Liver (tissue), 9 donors: ENCODE measurements around the gene TRIM33. TPM values are rescaled to one million over a fixed set of nuclear protein-coding genes. Genes with fewer than 3 reads are reported as not detected.

Experiments
- DNase-seq: peaks from one replicate; pipeline ENCODE4 v3.0.0-alpha.2; 2017; ENCODE audit warnings: low spot score
- H3K27ac ChIP-seq, 2 donors: one replicate each; pipeline ENCODE4 v1.7.0; 2013; ENCODE audit warnings: inconsistent platforms in 2 of 2, low read length in 2 of 2, control low read depth in 1 of 2, low read depth in 1 of 2, mild to moderate bottlenecking in 1 of 2
- H3K27me3 ChIP-seq, 4 donors: one replicate each; pipeline versions ENCODE4 v1.6.1 to v1.7.0; 2013; ENCODE audit warnings: low read length in 3 of 4, inconsistent platforms in 1 of 4, mild to moderate bottlenecking in 1 of 4, moderate library complexity in 1 of 4; ENCODE audit not compliant: control insufficient read depth in 4 of 4, insufficient read depth in 4 of 4
- H3K36me3 ChIP-seq, 4 donors: one replicate each; pipeline versions ENCODE4 v1.6.1 to v1.7.0; 2013; ENCODE audit warnings: low read length in 3 of 4, mild to moderate bottlenecking in 3 of 4, low read depth in 1 of 4, moderate library complexity in 1 of 4; ENCODE audit not compliant: control insufficient read depth in 4 of 4, insufficient read depth in 3 of 4
- H3K4me1 ChIP-seq, 4 donors: one replicate each; pipeline versions ENCODE4 v1.6.1 to v1.7.0; 2013; ENCODE audit warnings: low read length in 3 of 4, mild to moderate bottlenecking in 3 of 4, moderate library complexity in 1 of 4; ENCODE audit not compliant: control insufficient read depth in 4 of 4, insufficient read depth in 4 of 4
- H3K4me3 ChIP-seq, 3 donors: one replicate each; pipeline versions ENCODE4 v1.6.1 to v1.7.0; 2013; ENCODE audit warnings: low read length in 3 of 3, control low read depth in 1 of 3, low read depth in 1 of 3, mild to moderate bottlenecking in 1 of 3
- H3K9ac ChIP-seq, 2 donors: one replicate each; pipeline ENCODE4 v1.7.0; 2013; ENCODE audit warnings: low read length in 2 of 2, mild to moderate bottlenecking in 2 of 2, moderate library complexity in 2 of 2, control low read depth in 1 of 2, low read depth in 1 of 2
- H3K9me3 ChIP-seq, 4 donors: one replicate each; pipeline versions ENCODE4 v1.6.1 to v1.7.0; 2013; ENCODE audit warnings: low read length in 3 of 4; ENCODE audit not compliant: control insufficient read depth in 4 of 4
- EGR1 ChIP-seq, 2 donors: IDR thresholded peaks; 2 replicates each; pipeline ENCODE4 v1.6.1; 2016 to 2018; ENCODE audit warnings: antibody characterized with exemption in 2 of 2, low read depth in 2 of 2
- FOXA1 ChIP-seq: IDR thresholded peaks from 2 replicates; pipeline ENCODE4 v1.6.1; 2016; ENCODE audit warnings: antibody characterized with exemption
- FOXA2 ChIP-seq: IDR thresholded peaks from 2 replicates; pipeline ENCODE4 v1.6.1; 2016; ENCODE audit warnings: antibody characterized with exemption
- GABPA ChIP-seq, 2 donors: IDR thresholded peaks in 1 of 2; conservative IDR thresholded peaks in 1 of 2; 2 replicates each; pipeline ENCODE4 v1.6.1; 2016; ENCODE audit warnings: antibody characterized with exemption in 2 of 2, mild to moderate bottlenecking in 1 of 2, moderate library complexity in 1 of 2
- HNF4A ChIP-seq, 2 donors: conservative IDR thresholded peaks; 2 replicates each; pipeline ENCODE4 v1.6.1; 2016; ENCODE audit warnings: antibody characterized with exemption in 2 of 2, mild to moderate bottlenecking in 2 of 2
- HNF4G ChIP-seq: IDR thresholded peaks from 2 replicates; pipeline ENCODE4 v1.6.1; 2016; ENCODE audit warnings: antibody characterized with exemption
- JUND ChIP-seq, 2 donors: IDR thresholded peaks; 2 replicates each; pipeline ENCODE4 v1.6.1; 2016; ENCODE audit warnings: antibody characterized with exemption in 2 of 2
- NR2F2 ChIP-seq: IDR thresholded peaks from 2 replicates; pipeline ENCODE4 v1.6.1; 2016; ENCODE audit warnings: antibody characterized with exemption
- REST ChIP-seq: IDR thresholded peaks from 2 replicates; pipeline ENCODE4 v1.6.1; 2016; ENCODE audit warnings: antibody characterized with exemption, mild to moderate bottlenecking
- RXRA ChIP-seq, 2 donors: IDR thresholded peaks; 2 replicates each; pipeline ENCODE4 v1.6.1; 2017 to 2018; ENCODE audit warnings: antibody characterized with exemption in 2 of 2, mild to moderate bottlenecking in 1 of 2
- SP1 ChIP-seq: IDR thresholded peaks from 2 replicates; pipeline ENCODE4 v1.6.1; 2018; ENCODE audit warnings: antibody characterized with exemption, mild to moderate bottlenecking
- TAF1 ChIP-seq: conservative IDR thresholded peaks from 2 replicates; pipeline ENCODE4 v1.6.1; 2016; ENCODE audit warnings: antibody characterized with exemption, mild to moderate bottlenecking
- WGBS: extraction: QIAGEN DNeasy Blood & Tissue Kit; methylation state at CpG from one replicate; pipeline ENCODE4 v1.1.7; 2013; 5-methylcytosine and 5-hydroxymethylcytosine counted together
- polyA plus RNA-seq, 2 donors: library from polyadenylated mRNA; stranded (reverse) in 1 of 2; unstranded in 1 of 2; fragments of 200-250 nt in 1 of 2; fragments of >200 nt in 1 of 2; fragmentation: Nextera tagmentation in 1 of 2; extraction: Ambion mirVana in 1 of 2; gene quantifications; one replicate each; pipeline versions ENCODE4 v1.2.1 to v1.2.3, GENCODE V29; 2013 to 2015
- total RNA-seq, 2 donors: library from RNA; depleted of rRNA; stranded (reverse); fragments of >200 nt; gene quantifications; one replicate each; pipeline ENCODE4 v1.2.3, GENCODE V29; 2014
- TF ChIP-seq, protein P1 (sequence below): IDR thresholded peaks from 2 replicates; pipeline ENCODE4 v1.6.1; 2016; ENCODE audit warnings: antibody characterized with exemption
- TF ChIP-seq, protein P2 (sequence below): IDR thresholded peaks from 2 replicates; pipeline ENCODE4 v1.6.1; 2016; ENCODE audit warnings: antibody characterized with exemption
- TF ChIP-seq, protein P3 (sequence below): fragments of 150-350 bp; IDR thresholded peaks from 2 replicates; pipeline ENCODE4 v1.5.1; 2017; ENCODE audit warnings: improper control_type of control experiment, low read depth, low read length; ENCODE audit not compliant: missing input control
- TF ChIP-seq, protein P4 (sequence below): IDR thresholded peaks from 2 replicates; pipeline ENCODE4 v1.6.1; 2016; ENCODE audit warnings: antibody characterized with exemption
- donor health status: healthy.
- donor health status: healthy.
- donor health status: healthy.
- donor health status: healthy.
- donor health status: healthy.

Gene TRIM33
- total and polyA plus RNA-seq, 4 donors, result 4.5 to 30.5 (median 16.6) TPM

DNA sequence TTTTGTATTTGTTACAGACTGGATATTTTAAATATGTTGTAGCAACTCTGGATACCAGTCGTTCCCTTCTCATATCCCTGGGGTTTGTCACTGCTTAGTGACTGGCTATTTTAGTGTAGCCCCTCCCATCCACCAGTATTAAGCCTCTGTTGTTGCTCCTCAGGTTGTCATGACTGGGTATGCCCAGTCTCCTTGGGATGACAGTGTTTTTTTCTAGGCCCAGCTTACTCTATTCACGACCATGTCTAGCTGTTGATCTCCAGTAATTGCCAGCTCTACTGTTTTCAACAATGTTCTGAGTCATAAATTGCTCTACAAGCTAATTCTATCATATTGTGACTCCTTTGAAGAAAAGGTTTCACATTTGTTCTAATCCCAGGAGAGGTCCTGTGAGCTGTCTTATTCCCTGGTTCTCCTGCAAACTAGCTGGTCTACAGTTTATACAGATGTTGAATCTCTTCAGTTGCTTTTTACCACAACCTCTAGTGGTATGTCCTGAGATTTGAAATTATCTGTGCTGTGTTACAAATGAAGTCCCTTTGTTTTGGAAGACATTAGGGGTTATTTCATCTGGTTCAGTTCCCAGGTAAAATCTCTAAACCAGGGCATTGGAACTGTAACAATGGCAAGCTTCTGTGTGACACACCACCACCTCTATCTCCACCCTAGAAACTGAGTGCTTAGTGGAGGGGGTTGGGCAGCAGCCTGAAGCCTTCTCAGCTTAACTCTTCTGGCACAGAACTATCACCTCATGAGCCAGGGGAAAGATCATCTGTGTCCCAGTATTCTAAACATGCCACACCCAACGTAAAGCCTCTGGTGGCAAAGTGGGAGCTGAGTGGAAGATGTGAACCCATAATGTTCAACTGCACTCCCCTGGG lies 124.6 kb downstream of the TRIM33 start:
- peaks cover 0 to 5% (median 3%) of the 10 kb centered on the region in 4 donors for H3K9me3 ChIP-seq
- H3K4me1 ChIP-seq, result no peaks in the 10 kb centered on the region
- 76% methylated on average over 3 of the region's 3 CpGs for WGBS
- peaks cover 0 to 2% (median 0%) of the 10 kb centered on the region in 4 donors for H3K36me3 ChIP-seq
- DNase-seq, result no peak
- no peak overlapping the region for H3K9ac ChIP-seq
- H3K27me3 ChIP-seq, result no peaks in the 10 kb centered on the region
- H3K27ac ChIP-seq, result no peak overlapping the region
- H3K4me3 ChIP-seq, result no peak overlapping the region
- TF ChIP-seq GABPA (IDR thresholded peaks at IDR 0.05 in 1 of 2, conservative IDR thresholded peaks at IDR 0.05 in 1 of 2) (no peak), RXRA (IDR thresholded peaks at IDR 0.05) (no peak), HNF4G (no peak), FOXA2 (no peak), SP1 (no peak), NR2F2 (no peak), REST (no peak), FOXA1 (no peak), JUND (IDR thresholded peaks at IDR 0.05) (no peak), EGR1 (IDR thresholded peaks at IDR 0.05; ENCODE audit: low read depth in 2 of 2) (no peak), TAF1 (no peak)
- TF ChIP-seq, protein P1, sequence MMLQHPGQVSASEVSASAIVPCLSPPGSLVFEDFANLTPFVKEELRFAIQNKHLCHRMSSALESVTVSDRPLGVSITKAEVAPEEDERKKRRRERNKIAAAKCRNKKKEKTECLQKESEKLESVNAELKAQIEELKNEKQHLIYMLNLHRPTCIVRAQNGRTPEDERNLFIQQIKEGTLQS, result no peak
- TF ChIP-seq, protein P2, sequence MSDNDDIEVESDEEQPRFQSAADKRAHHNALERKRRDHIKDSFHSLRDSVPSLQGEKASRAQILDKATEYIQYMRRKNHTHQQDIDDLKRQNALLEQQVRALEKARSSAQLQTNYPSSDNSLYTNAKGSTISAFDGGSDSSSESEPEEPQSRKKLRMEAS, result no peak
- TF ChIP-seq, protein P3, sequence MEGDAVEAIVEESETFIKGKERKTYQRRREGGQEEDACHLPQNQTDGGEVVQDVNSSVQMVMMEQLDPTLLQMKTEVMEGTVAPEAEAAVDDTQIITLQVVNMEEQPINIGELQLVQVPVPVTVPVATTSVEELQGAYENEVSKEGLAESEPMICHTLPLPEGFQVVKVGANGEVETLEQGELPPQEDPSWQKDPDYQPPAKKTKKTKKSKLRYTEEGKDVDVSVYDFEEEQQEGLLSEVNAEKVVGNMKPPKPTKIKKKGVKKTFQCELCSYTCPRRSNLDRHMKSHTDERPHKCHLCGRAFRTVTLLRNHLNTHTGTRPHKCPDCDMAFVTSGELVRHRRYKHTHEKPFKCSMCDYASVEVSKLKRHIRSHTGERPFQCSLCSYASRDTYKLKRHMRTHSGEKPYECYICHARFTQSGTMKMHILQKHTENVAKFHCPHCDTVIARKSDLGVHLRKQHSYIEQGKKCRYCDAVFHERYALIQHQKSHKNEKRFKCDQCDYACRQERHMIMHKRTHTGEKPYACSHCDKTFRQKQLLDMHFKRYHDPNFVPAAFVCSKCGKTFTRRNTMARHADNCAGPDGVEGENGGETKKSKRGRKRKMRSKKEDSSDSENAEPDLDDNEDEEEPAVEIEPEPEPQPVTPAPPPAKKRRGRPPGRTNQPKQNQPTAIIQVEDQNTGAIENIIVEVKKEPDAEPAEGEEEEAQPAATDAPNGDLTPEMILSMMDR, result no peak

GRCh38 chr1:114384922-114385321 lies 126.1 kb downstream of the TRIM33 start:
- WGBS, result 98% methylated on average over 1 of the region's 1 CpG
- Histone ChIP-seq H3K9me3 (peaks cover 0 to 5% (median 3%) of the 10 kb centered on the region in 4 donors), H3K27ac (no peak overlapping the region), H3K4me1 (no peaks in the 10 kb centered on the region), H3K36me3 (no peaks in the 10 kb centered on the region), H3K27me3 (no peaks in the 10 kb centered on the region), H3K4me3 (no peak overlapping the region), H3K9ac (no peak overlapping the region)
- DNase-seq, result no peak
- no peak for TF ChIP-seq RXRA (IDR thresholded peaks at IDR 0.05)
- TF ChIP-seq JUND (IDR thresholded peaks at IDR 0.05), result no peak
- TF ChIP-seq, protein P4, sequence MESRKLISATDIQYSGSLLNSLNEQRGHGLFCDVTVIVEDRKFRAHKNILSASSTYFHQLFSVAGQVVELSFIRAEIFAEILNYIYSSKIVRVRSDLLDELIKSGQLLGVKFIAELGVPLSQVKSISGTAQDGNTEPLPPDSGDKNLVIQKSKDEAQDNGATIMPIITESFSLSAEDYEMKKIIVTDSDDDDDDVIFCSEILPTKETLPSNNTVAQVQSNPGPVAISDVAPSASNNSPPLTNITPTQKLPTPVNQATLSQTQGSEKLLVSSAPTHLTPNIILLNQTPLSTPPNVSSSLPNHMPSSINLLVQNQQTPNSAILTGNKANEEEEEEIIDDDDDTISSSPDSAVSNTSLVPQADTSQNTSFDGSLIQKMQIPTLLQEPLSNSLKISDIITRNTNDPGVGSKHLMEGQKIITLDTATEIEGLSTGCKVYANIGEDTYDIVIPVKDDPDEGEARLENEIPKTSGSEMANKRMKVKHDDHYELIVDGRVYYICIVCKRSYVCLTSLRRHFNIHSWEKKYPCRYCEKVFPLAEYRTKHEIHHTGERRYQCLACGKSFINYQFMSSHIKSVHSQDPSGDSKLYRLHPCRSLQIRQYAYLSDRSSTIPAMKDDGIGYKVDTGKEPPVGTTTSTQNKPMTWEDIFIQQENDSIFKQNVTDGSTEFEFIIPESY, result no peak
- TF ChIP-seq FOXA1, result no peak
- no peak for TF ChIP-seq NR2F2
- TF ChIP-seq, protein P3, result no peak
- no peak for TF ChIP-seq HNF4G
- TF ChIP-seq, protein P2, result no peak
- no peak for TF ChIP-seq TAF1
- TF ChIP-seq SP1, result no peak
- TF ChIP-seq, protein P1, result no peak
- TF ChIP-seq GABPA (IDR thresholded peaks at IDR 0.05 in 1 of 2, conservative IDR thresholded peaks at IDR 0.05 in 1 of 2), result no peak
- no peak for TF ChIP-seq HNF4A (conservative IDR thresholded peaks at IDR 0.05)
- TF ChIP-seq FOXA2, result no peak
